IPS-NIHi11 (cell line): ENCODE results near the gene APBB2.
"Not testable (repeated sequence)": the region's sequence is repeated elsewhere in the genome, so short reads cannot be mapped to it uniquely, and the experiment has no call there.

Experiments
- DNase-seq: peaks from one replicate; pipeline ENCODE4 v3.0.0; 2012; ENCODE audit warnings: mixed read lengths, low spot score

Gene APBB2

DNA sequence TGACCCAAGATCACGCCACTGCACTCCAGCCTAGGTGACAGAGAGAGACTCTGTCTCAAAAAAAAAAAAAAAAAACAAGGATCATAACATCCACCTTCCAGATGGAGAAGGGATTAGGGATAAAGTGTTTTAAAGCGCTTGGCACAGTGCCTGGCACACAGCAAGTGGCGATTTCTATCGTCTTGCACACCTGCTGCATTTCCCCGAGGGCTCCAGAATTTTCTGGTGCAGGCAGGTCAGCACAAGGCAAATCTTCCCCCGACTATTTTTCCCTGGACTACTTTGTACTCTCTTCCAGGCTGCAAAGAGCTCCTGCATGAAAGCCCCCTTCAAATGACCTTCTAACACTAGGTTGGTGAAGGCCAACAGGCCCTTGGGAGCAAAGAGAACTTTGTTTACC, 57.3 kb downstream of the APBB2 start:
- no peak for DNase-seq

DNA sequence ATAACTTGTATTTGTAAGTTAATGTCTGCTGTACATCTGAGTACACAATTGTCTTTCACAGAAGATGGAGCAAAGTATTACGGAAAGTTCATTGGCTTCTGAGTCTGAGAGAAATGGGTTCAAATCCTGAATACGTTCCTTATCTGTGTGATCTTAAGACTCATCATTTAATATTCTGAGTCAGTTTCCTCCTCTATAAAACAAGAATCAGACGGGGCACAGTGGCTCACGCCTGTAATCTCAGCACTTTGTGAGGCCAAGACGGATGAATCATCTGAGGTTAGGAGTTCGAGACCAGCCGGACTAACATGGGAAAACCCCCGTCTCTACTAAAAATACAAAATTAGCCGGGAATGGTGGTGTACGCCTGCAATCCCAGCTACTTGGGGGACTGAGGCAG, 57.8 kb downstream of the APBB2 start:
- no peak for DNase-seq

DNA sequence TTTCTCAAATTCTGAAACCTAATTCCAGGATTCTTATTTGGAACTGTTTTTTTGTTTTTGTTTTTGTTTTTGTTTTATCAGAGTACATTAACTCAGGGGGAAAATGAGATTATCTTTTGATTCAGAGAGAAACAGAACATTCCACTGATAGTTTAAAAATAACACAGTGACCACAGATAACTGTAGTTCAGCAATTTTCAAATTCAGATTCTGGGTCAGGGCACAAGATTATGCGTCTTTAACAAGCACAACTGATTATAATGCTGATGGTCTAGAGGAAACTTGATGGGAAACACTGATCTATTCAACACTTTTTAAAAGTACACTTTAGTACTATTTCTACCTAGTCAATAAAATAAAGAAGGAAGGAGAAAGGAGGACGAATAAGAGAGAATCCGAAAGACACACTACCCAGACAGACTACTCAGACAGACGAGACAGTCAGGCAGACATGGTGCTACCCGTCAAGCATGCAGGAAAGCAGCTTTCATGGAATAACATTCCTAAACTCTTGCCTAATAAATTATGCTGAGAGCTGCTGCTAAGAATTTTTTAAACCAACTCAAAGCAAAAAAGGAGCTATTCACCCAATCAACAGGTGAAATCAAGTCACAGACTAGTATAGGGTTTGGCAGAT, 59.0 kb downstream of the APBB2 start:
- DNase-seq = no peak

DNA sequence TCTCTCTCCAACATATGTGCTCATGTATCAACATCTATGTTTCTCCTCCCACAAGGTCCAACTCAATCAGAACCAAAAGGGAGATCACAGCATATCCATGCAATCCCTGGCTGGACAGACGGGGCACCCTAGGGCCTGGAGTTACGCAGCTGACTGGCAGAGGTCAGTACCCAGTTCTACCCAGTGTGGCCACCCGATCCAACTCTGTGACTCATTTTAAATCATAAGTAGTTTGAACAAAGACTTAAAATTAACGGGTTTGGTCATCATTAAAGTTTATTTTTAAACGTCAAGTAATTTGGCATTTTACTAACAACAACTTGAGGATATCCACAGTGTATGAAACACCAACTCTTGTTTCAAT, 59.5 kb downstream of the APBB2 start:
- no peak for DNase-seq

DNA sequence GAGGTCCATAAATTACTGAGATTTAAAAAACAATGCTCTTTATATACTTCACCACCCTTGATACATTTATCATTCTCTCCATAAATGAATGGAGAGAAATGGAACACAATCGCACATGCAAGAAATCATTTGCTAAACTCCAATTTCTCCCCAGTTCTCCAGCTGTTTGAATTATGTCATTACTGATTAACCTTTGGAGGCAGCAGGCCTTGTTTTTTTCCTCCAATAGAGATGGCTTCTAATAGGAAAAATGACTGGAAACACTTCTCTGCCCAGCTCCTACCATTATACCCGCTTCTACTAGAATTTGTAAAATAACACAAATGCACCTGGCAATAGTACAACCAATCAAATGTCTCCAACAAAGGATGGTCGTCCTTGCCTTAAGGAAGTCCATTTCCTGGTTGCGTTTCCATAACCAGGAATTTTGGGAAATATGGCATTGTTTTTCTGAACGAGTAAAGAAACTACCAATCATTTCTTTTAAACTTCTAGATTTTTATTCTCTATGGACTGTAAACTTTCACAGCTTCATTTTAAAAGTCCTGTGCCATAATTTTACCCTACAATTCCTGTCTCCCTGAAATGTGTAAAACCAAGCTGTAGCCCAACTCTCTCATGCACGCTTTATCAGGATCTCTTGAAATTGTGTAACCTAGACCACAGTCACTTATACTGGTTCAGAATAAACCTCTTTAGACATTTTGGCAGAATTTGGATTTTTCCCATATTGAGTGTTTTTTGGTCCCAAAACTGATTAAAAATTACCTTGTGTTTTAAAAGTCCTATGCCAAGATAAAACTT, 60.1 kb downstream of the APBB2 start:
- no peak for DNase-seq

DNA sequence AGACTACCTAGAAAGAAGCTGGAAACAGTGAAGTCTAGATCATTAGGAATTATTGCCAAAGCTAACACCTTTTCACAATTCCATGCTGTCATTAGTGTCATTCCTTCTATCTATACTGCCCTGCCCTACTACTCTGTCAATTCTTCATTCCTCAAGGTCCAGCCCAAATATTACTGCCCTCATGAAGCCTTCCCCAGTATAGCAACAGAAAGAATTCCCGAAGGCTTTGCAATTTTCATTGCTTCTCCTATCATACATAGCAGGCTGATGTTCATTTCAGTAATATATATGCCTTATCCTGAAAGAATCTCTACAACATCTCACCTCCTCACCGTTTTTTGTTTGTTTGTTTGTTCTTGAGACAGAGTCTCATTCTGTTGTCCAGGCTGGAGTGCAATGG, 63.9 kb downstream of the APBB2 start:
- DNase-seq = no peak

DNA sequence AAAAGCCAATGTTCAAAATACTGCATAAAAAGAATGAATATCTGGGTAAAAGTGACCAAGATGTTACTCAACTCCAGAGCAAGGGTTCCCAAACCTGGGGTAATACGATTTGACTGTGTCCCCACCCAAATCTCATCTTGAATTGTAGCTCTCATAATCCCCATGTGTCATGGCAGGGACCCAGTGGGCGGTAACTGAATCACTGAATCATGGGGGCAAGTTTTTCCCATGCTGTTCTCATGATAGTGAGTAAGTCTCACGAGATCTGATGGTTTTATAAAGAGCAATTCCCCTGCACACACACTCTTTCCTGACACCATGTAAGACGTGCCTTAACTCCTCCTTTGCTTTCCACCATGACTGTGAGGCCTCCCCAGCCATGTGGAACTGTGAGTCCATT, 64.8 kb downstream of the APBB2 start:
- DNase-seq = not testable (repeated sequence)

DNA sequence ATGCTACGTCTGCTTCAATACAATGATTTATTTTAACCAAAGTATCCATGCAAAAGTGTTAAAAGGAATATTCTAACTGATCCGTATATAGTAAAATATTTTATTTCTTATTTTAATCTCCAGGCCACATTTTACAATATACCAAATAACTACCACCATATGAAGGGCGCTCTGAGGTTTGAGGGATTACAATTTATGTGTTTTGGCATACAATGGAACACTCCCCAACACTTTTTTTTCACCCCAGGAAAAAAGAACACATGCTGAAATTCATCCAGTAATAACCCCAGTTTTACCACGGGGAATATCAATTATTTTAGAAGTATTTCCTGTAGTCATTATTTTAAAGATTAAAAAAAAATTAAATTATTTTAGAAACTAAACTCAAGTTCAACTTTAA, 65.4 kb downstream of the APBB2 start:
- no peak for DNase-seq

DNA sequence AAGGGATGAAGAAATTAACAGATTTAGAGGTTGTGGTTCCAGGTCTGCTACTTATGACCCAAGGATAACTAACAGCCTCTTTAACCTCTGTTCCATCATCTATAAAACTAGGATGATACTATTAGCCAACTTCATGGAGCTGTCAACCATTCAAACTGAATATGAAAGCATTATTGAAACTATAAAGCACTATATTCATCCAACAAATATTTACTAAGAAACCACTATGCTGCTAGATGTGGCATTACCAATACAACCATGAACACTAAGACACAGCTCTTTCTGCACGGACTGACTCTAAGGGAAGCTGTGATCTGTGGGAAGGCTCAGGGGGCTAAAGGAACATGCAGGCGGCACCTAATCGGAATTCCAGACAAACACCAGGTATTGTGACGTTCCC, 66.0 kb downstream of the APBB2 start:
- no peak for DNase-seq

DNA sequence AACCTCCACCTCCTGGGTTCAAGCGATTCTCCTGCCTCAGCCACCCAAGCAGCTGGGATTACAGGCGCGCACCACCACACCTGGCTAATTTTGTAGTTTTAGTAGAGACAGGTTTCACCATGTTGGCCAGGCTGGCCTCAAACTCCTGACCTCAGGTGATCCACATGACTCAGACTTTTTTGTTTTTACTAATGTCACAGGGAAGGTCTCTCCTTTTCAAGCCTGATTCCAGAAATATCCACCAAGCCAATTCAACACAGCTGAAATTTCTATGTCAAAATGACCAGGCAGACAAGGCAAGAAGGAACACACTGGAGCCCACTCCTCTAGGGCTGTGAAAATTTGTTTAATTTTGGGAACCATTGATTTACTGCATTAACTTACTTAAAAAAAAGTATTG, 66.8 kb downstream of the APBB2 start:
- not testable (repeated sequence) for DNase-seq

DNA sequence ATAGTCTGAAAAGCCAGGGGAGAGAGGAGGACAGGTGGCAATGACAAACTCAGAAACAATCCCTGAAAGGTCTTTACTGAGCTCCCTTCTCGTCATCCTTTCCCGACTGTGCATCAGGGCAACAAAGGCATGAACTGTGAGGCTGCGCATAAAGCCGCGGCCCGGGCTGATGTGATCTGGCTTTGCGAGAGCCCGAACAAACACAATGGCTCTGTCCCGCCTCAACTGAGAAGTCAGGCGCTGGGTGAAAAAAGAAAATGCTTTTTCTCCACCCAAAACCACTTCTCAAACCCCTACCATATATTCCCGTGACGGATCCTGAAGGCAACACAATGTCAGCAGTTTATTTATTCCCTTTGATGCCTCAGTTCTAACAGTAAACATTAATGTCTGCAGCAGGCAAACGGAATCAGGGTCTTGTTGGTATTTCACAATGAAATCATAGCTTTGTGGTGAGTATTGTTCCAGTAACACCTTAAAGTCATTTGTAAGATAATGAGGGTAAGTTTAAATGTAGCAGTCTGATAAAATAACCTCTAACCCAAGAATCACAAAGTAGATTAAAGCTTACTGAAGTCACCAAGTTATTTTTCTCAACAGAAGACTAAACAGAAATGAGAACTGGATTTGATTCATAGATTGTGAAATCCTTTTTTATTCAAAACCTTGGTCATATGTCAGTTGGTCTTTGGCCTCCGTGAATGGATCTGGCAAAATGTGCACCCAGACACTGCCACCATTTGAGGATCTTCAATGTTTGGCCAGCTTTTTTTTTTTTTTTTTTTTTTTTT, 67.4 kb downstream of the APBB2 start:
- no peak for DNase-seq

DNA sequence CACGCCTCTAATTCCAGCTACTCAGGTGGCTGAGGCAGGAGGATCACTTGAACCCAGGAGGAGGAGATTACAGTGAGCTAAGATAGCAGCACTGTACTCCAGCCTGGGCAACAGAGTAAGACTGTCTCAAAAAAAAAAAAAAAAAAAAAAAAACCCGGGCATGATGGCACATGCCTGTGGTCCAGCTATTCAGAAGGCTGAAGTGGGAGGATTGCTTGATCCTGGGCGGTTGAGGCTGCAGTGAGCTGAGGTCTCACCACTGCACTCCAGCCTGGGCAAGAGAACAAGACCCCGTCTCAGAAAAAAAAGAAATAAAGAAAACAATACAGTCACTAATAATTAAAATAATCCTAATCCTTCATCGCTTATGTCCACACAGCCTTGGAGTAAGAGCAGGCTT, 68.1 kb downstream of the APBB2 start:
- no peak for DNase-seq

DNA sequence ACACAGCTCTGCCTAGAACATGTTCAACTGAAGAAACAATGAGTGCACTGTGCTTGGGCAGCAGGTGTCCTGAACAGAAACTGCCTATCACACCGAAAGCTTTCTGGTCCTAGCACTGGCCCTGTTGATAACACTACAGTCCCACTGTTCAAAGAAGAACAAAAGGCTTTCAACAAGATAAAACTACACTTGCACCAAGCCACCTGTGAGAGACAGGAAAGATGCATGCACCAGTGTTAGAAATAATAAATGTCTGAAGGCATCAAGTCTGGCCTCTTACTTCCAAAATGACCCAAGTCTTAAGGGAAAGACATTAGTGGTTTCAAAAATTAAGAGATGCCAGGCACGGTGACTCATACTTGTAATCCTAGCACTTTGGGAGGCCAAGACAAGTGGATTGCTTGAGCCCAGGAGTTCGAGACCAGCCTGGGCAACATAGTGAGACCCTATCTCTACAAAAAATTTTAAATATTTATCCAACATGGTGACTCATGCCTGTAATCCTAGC, 68.7 kb downstream of the APBB2 start:
- no peak for DNase-seq

DNA sequence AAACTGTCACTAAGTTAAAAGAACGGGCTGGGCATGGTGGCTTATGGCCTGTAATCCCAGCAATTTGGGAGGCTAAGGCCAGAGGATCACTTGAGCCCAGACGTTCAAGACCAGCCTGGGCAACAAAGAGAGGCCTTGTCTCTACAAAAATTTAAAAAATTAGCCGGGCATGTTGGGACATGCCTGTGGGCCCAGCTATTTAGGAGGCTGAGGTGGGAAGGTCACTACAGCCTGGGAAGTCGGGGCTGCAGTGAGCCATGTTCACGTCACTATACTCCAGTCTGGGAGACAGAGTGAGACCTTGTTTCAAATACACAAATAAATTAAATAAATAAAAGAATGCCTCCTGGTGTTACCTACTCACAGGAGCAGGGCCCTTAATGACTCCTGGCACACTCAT, 69.5 kb downstream of the APBB2 start:
- DNase-seq = no peak

DNA sequence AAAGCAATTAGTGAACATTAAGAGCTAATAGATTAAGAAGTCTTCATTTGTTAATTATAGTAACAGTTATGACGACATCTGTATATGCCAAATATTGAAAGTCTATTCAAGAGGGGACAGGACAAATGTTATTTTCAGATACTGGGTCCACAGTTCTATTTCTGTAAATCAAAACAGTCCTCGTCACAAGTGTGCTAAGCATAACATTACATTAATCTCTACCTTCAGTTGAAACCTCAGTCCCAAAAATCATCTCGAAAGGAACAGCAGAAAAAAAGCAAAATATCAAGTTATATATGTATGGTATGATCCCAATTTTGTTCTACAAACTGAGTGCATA, 70.3 kb downstream of the APBB2 start:
- no peak for DNase-seq

DNA sequence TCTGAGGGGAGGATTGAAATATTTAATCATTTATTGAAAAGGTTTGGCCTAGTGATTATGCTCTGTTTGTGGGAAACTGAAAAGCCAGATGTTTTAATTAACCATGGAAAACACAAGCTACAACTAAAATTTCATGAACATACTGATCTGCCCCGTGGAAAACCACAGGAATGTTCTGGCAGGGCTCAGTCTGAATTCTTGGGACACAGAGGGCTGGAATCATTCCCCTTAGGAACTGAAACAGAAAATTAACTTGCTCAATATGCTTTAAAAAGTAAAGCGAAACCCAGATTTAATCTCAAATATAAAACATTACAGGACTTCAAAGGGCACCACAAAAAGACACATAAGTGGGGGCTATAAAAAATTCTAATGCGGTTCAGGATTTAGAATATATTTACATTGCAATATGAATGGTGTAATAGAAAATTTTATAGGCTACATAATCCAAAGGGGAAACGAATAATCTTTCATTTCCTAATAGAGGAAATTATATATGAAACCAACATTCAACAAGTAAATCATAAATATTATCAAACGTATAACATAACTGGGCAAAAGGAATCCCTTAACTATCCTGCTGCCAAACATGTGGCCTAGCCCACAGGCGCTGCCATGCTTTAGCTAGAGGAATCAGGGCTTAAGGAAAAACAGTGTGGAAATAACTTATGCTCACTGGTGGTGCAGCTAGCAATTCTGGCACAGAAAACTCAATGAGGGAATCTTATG, 70.9 kb downstream of the APBB2 start:
- no peak for DNase-seq

DNA sequence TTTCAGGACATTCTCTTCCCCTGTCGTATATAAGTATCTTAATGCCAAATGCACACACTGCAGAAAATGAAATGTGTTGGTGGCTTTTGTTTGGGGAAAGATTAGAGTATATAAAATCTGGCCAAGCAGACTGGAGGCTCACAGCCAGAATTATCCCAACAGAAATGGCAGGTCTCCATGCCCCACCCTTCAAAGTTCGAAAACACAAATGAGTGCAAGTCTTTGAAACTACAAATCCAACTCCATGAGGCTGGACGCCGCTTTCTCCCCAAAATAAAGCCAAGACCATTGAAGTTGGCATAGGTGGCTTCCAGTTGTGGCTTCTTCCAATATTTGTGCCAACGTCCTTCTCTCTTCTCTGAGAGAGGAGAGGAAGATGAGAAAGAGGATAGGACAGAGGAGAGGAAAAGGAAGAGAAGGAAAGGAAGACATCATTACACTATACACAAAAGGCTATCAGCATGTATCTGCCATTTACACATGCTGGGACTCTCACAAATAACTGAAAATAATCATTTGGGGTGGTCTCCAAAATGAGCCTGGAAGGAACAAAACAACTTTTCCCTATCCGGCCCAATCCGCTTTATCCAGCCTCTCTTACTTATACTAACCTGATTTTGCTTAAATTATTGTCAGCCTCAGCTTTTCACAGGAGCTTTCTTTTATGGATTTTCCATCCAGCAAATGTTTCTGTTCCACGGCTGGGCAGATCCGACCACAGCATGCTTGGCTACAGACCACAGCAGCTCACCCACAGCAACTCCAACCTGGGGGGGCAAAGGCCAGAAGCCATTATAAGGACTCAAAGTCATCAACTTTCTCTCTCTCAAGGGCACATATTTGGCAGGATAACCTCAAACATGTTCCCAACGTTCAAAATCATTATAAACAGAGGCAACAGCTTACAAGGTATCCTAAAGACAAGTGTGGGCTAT, 71.7 kb downstream of the APBB2 start:
- DNase-seq = no peak

DNA sequence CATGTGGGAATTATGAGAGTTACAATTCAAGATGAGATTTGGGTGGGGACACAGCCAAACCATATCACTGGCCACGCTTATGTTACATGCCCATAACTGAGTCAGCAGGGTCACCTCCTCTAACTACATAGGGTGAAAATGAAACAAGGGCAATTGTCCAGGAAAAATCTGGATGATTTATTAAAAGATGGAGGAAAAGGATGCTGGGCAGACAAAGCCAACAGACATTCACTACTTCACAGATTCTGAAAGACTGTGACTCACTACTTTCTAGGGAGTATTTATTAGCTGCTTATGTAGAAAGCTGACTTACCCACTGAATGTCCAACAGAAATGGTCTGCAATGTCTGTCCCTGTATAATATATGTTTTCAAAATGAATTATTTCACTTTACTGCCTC, 72.4 kb downstream of the APBB2 start:
- DNase-seq = no peak

DNA sequence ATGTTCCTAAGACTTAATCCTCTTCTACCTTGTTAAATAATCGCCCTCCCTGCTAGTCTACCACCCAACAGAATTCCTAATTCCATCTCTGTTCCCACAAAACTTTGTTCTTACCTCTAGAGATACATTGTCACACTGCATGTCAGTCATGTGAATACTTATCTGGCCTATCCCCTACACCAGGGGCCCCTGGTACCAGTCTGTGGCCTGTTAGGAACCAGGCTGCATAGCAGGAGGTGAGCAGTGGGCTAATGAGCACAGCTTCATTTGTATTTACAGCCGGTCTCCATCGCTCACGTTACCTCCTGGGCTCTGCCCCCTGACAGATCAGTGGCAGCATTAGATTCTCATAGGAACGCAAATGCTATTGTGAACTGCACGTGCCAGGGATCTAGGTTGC, 73.9 kb downstream of the APBB2 start:
- no peak for DNase-seq

DNA sequence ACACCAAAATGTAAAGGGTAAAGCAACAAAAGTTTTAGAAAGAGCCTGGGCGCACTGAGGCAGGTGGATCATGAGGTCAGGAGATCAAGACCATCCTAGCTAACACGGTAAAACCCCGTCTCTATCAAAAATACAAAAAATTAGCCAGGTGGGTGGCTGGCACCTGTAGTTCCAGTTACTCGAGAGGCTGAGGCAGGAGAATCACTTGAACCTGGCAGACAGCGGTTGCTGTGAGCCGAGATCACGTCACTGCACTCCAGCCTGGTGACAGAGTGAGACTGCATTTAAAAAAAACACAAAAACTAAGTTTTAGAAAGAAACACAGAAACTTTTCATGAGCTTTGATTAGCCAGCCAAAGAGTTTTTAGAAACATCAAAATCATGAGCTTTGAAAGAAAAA, 76.5 kb downstream of the APBB2 start:
- no peak for DNase-seq

DNA sequence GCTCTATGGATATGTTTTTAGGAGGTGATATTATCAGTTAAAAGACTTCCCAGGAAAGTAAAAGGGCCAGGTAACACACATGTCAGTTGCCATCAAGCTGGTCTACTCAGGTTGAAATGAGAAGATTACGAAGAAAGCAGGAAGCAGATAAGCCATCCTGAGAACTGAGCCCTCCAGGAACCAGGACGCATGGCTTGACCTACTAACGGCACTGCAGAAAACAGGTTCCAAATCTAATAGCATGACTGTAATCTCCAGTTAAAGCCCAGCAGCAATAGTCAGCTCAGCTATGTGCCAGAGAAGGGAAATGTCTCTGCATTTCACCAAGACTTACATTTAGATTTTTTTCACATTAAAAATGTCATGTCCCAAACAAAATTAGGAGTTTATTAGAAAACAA, 77.9 kb downstream of the APBB2 start:
- DNase-seq = no peak
